SK-N-SH (cell line): ENCODE results near the gene LRRC37B.
"Not testable (repeated sequence)": the region's sequence is repeated elsewhere in the genome, so short reads cannot be mapped to it uniquely, and the experiment has no call there.

ENCODE experiments used
- CHD2 ChIP-seq: fragments of 150-350 bp; IDR thresholded peaks from 2 replicates; pipeline ENCODE4 v1.6.1; 2018; ENCODE audit warnings: low read length; ENCODE audit not compliant: partially characterized antibody
- GABPA ChIP-seq: IDR thresholded peaks from 2 replicates; pipeline ENCODE4 v1.4.0; 2012; ENCODE audit warnings: low read depth, mild to moderate bottlenecking
- NRF1 ChIP-seq: IDR thresholded peaks from 2 replicates; pipeline ENCODE4 v1.6.1; 2012; ENCODE audit warnings: low read depth, mild to moderate bottlenecking, low read length
- POLR2AphosphoS5 ChIP-seq: IDR thresholded peaks from 2 replicates; pipeline ENCODE4 v1.6.1; 2012; ENCODE audit warnings: low read depth, low read length
- SIN3A ChIP-seq: IDR thresholded peaks from 2 replicates; pipeline ENCODE4 v1.6.1; 2012; ENCODE audit warnings: low read depth, mild to moderate bottlenecking, low read length, moderate library complexity, borderline replicate concordance
- TAF1 ChIP-seq: IDR thresholded peaks from 2 replicates; pipeline ENCODE4 v1.6.1; 2012; ENCODE audit warnings: low read depth, mild to moderate bottlenecking, low read length, moderate library complexity, borderline replicate concordance
- TEAD4 ChIP-seq: IDR thresholded peaks from 2 replicates; pipeline ENCODE4 v1.4.0; 2012; ENCODE audit warnings: mild to moderate bottlenecking, borderline replicate concordance; ENCODE audit not compliant: insufficient read depth
- TF ChIP-seq, protein P1 (sequence below): fragments of 200-600 bp; sonication (generic); IDR thresholded peaks from 2 replicates; pipeline ENCODE4 v1.6.1; 2017; ENCODE audit warnings: antibody characterized with exemption, mild to moderate bottlenecking, moderate library complexity
- TF ChIP-seq, protein P2 (sequence below): IDR thresholded peaks from 2 replicates; pipeline ENCODE4; 2012

DNA sequence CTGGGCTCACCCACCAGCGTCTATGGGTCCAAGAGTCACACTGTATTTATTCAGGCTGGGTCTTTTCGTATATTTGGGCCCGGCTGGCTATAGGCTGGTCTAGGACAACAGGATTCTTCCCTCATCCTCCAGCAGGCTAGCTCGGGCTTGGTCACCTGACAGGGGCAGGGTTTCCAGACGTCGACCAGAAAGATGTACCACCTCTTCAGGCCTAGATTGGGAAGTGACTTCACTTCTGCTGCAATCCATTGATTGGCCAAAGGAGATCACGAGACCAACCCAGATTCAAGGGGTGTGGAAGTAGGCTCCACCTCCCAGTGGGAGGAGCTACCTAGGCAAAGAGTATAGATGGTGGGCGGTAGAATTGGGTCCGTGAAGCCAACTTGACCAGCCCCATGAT is 53.5 kb downstream of the LRRC37B start:
- TF ChIP-seq, protein P1, sequence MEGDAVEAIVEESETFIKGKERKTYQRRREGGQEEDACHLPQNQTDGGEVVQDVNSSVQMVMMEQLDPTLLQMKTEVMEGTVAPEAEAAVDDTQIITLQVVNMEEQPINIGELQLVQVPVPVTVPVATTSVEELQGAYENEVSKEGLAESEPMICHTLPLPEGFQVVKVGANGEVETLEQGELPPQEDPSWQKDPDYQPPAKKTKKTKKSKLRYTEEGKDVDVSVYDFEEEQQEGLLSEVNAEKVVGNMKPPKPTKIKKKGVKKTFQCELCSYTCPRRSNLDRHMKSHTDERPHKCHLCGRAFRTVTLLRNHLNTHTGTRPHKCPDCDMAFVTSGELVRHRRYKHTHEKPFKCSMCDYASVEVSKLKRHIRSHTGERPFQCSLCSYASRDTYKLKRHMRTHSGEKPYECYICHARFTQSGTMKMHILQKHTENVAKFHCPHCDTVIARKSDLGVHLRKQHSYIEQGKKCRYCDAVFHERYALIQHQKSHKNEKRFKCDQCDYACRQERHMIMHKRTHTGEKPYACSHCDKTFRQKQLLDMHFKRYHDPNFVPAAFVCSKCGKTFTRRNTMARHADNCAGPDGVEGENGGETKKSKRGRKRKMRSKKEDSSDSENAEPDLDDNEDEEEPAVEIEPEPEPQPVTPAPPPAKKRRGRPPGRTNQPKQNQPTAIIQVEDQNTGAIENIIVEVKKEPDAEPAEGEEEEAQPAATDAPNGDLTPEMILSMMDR, result not testable (repeated sequence)
- TF ChIP-seq NRF1, TAF1, POLR2AphosphoS5, GABPA, SIN3A, CHD2, TEAD4: not testable (repeated sequence)
- TF ChIP-seq, protein P2, sequence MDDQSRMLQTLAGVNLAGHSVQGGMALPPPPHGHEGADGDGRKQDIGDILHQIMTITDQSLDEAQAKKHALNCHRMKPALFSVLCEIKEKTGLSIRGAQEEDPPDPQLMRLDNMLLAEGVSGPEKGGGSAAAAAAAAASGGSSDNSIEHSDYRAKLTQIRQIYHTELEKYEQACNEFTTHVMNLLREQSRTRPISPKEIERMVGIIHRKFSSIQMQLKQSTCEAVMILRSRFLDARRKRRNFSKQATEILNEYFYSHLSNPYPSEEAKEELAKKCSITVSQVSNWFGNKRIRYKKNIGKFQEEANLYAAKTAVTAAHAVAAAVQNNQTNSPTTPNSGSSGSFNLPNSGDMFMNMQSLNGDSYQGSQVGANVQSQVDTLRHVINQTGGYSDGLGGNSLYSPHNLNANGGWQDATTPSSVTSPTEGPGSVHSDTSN, result not testable (repeated sequence)
